HG03439 (cell line): Measurements from ENCODE around the gene CLEC11A.
"Not testable (repeated sequence)": the region's sequence is repeated elsewhere in the genome, so short reads cannot be mapped to it uniquely, and the experiment has no call there.

ENCODE experiments used
- ATAC-seq: cut with Tn5 transposase; IDR thresholded peaks from one replicate; pipeline ENCODE4 v1.9.1; 2021; ENCODE audit warnings: mild to moderate bottlenecking, moderate library complexity; ENCODE audit not compliant: unreplicated experiment

The CLEC11A gene

DNA sequence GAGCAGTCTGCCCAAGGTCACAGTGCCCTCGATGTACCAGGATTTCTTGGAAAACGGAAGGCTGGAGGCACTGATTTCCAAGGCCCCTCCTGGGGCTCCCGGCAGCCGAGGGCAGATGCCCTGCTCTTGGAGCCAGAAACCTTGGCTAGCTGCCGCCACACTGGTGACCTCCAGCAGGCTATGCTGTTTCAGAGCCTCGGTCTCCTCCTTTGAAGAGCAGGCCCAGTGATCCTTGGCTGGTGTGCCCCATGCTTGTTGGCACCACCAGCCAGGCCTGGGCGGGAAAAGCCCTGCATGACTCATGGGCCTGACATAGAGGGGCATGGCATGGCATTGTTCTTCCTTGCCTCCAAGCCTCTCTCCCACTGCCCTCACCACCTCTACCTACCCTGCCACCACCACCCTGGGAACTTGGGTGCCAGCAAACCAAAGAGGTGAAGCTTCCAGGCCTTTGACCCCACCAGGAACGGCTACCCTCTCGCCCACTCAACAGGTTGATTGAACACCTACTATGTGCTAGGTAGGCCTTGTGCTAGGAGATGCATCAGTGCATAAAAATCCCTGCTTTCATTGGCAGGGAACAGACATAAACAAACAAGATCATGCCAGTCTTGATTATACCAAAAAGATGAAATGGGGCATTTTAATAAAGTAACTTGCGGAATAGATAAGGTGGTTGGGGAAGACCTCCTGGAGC is 1.6 kb upstream of the CLEC11A start:
- ATAC-seq: no peak

DNA sequence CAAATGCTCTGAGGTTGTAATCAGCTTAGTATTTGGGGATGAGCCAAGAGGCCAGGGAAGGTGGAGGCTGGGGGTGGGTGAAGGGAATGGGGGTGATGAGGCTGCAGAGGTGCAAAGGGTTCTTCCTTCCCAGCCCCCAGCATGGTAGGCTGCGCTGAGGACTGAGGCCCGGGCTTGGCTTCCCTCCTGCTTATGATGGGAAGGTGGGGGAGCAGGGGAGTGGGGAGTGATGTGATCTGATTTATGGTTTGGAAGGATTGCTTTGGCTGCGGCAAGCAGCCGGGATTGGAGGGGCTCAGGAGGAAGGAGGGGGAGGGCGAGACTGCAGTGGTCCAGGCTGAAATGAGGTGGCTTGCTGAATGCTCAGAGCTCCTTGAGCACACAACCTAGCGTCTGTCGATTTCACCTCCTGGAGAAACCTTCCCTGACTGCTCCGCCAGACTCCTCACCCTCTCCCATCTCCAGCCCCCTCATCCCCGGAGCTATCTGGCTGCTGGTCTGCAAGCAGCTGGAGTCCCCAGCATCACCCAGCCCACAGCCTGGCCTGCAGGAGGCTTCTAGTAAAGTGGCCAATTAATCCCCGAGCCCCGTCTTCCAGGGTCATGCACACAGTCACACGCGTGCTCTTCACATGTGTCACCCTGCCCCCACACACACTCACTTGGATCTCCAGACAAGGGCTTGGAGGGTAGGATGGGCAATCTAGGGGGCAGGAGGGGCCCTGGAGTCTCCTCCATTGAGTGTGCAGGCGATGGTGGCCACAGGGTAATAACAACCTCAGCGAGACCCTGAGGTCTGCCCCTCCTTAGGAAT is 757 bp upstream of the CLEC11A start:
- ATAC-seq: no peak

DNA sequence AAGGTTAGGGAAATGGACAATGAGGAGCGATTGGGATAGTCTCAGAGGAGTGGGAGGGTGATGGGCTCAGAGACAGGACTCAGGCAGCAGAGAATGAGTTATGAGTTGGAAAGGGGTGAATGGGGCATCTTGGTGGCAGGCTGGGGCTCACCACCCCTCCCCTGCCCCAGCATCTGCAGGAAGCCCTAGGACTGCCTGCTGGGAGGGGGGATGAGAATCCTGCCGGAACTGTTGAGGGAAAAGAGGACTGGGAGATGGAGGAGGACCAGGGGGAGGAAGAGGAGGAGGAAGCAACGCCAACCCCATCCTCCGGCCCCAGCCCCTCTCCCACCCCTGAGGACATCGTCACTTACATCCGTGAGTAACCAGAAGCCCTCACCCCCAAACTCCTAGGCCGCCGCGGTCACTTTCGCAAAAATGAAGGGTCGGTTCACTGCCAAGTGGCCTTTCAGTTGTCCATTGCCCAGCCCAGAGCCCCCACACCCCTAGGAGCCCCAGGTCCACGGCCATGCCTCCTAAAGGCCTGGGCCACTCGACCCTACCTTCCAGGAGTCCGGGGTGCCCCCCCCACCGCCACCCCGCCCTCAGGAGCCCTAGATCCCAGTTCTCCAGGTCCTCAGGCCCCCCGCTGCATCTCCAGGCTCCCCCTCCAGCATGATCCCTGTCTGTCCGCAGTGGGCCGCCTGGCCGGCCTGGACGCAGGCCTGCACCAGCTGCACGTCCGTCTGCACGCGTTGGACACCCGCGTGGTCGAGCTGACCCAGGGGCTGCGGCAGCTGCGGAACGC is 764 bp downstream of the CLEC11A start:
- ATAC-seq: no peak

DNA sequence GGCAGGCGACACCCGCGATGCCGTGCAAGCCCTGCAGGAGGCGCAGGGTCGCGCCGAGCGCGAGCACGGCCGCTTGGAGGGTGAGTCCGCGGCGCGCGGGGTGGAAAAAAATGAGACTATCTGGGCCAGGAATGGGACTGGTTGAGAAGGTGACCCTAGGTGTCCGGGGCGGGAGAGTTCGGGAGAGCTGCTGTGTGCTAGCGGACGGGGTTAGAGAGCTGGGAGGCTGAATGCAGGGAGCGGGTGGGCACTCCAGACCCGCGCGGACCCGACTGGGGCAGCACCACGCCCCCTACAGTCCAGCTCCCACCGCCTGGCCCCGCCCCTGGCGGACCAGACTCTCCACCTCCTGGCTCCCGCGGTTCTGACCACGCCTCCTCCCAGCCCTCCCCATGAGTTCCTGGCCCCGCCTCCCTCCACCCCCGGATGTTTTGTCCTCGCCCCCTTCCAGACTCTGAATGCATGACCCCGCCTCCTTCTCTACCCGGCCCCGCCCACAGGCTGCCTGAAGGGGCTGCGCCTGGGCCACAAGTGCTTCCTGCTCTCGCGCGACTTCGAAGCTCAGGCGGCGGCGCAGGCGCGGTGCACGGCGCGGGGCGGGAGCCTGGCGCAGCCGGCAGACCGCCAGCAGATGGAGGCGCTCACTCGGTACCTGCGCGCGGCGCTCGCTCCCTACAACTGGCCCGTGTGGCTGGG is 1.5 kb downstream of the CLEC11A start:
- peak; percentile 78 for ATAC-seq

DNA sequence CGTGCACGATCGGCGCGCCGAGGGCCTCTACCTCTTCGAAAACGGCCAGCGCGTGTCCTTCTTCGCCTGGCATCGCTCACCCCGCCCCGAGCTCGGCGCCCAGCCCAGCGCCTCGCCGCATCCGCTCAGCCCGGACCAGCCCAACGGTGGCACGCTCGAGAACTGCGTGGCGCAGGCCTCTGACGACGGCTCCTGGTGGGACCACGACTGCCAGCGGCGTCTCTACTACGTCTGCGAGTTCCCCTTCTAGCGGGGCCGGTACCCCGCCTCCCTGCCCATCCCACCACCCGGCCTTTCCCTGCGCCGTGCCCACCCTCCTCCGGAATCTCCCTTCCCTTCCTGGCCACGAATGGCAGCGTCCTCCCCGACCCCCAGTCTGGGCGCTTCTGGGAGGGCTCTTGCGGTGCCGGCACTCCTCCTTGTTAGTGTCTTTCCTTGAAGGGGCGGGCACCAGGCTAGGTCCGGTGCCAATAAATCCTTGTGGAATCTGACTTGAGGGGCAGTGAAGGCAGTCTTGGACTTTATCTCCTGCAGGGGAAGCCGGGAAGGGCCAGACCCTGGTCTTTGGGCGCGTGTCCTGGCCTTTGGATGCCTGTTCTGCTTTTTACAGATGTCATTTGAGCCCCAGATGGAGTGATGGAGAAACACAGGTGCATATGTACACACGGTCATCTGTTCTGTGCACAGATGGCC is 2.2 kb downstream of the CLEC11A start:
- peak; percentile 20 for ATAC-seq

DNA sequence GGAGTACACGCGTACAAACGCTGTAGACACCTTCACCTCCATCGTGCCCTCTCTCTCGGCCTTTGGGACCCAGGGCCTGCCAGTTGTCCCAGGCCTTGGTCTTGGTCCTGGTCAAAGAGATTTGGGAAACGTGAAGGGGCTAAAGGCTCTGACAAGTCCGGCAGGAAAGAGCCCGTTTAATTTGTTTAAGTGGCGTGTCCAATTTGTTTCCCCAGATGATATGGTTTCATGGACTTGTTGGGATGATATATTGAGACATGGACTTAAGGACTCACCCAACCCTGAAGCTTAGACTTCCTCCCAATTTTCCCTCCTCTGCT is 2.7 kb downstream of the CLEC11A start:
- no peak for ATAC-seq

DNA sequence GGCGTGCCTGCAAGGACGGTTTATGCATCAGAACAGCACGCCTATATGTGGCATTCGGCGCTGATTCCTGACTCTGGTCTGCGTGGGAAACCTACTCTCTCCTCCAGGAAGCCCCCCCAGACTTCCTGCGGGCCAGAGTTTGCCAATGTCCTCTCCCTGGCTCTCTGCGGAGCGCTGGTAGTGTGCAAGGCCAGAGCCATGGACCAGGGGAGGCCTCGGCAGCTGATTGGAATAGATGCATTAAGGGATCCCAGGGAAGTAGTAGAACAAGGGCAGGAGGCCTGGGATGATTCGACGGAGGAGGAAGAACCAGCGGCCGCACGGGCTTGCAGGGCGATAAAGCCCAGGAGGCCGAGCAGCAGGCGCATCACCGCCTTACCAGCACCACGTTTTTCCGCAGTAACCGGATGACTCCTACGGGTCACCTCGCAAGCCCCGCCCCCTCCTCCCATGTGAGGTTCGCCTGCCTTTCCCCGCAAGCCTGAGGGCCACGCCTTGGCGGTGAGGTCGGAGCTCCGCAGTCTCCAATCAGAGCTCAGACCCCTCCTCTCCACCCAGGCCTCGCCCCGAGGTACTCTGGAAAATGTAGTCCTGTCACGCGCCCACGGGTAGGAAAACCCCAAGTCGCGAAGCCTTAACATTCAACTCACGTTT is 5.0 kb downstream of the CLEC11A start:
- ATAC-seq: no peak

DNA sequence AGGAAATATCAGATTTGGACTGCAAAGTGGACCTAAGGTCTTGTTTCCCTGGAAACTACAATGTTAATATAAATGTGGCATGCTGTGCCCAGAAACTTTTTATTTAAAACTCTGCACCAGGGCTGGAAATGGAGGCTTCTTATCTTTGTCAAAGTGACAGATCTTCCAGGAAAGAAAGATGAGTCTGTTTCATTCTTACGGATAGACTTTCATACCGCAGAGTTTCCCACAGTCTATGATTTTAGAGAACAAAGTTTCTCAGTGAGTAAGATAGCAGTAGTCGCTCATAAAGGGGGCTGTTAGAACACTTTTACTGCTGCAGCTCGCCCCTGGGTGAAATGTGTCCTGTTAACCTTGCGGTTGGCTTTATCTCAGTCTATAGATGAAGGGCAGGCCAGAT is 6.7 kb downstream of the CLEC11A start:
- no peak for ATAC-seq

DNA sequence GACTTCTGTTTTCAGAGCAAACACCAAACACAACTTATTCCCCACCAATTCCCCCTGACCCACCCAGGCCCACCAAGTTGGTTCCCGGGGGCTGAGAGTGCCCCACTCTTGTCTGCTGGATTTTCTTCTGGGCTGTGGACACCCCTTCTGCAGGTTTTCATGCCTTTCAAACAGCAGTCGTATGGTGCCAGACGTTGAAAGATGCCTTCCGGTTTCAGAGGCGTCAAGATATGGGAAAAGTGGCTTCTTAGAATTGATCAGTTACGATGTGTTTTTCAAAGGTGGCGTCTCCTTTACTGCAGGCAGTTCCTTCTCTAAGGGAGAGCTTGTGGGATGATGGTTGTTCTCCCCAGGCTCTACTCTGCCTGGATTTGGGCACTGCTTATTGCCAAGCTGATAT is 12.7 kb downstream of the CLEC11A start:
- ATAC-seq: no peak

DNA sequence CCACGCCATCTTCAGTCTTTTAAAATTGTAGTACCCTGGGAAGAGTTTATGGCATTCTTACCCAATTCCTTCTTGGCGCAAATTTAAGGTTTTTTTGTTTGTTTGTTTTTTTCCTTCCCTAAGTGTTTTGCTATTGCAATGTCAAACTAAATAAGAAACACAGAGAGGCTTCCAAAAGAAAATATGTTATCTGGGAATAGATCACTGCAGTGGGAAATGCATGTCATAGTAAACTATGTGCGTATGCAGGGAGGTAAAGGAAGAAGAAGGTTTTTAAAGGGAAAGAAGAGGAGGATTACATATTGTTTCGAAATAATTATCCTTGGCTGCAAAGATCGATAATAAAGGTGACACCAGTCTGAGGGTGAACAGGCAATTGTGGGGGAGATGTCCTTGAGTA is 13.2 kb downstream of the CLEC11A start:
- no peak for ATAC-seq

DNA sequence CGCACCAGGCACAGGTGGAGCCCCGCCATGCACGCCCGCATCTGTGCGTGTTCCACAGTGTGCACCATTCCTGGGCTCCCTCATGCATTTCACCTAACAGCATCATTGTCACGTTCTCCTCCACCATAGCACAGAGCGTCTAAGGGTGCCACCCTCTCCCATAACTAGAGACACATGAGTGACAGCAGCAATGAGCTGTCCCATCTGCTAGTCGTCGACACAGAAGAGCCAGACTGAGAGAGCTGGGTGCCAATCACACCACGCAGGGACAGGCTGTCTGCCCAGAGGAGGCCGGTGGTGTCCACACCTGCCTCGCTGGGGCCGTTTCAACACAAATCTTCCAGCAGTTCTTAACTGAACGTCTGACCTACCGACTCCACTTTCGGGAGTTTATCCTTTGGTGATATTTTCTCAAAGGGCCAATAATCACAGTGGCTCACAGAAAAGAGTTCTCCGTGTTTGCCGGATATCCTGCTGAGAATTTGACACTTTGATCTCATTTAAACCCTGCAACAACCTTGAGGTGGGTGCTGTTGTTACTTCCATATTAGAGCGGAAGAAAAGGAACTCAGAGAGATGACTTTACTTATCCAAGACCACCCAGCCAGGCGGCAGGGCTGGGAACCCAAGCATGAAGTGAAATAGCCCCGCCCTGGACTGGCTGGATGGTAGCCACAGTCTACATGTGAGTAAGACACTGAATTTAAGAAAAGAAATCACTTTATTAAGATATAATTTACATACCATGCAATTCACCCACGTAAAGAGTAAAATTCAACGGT is 16.2 kb downstream of the CLEC11A start:
- ATAC-seq: no peak

DNA sequence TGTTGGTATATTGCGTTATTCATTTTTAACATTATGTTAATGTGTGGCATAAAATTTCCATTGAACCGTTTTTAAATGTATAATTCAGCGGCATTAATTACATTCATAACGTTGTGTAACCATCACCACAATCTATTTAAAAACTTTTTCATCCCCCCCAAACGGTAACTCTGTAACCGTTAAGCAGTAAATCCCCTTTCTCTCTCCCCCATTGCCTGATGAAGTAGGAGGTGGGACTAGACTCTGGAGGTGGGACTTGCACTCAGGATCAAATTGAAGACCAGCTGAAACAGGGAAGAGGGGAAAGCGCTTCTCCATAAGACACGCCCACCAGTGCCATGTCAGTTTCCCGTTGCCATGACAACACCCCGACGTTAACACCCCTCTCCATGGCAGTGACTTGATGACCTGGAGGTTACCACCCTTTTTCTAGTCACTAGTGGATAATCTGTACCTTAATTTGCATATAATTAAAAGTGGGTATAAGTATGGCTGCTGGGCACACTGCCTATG is 16.8 kb downstream of the CLEC11A start:
- ATAC-seq: no peak

DNA sequence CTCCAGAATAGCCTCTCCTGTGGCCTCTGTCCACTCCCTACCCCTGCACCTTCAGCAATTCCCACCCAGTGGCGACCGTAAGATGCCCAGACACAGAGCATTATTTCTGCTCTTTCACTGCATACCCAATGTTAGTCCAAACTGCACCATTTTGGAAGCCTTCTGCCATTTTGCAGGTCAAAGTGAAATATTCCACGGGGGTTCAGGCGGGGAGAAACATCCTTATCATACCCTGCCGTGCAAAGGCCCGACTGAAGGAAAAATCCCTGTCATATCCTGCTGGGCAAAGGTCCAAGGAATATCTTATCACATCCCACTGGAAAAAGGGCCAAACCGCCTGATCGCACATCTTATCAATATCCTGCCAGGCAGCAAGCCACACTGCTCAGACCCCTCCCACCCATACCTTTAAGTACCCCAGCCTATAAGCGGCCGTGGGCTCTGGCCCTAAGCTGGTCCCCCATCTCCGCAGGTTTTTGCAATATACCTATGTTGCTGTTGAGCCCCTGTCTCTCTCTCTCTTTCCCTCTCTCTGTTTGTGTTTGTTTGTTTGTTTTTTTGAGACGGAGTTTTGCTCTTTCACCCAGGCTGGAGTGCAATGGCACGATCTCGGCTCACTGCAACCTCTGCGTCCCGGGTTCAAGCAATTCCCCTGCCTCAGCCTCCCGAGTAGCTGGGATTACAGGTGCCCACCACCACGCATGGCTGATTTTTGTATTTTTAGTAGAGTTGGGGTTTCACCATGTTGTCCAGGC is 18.2 kb downstream of the CLEC11A start:
- ATAC-seq: no peak

DNA sequence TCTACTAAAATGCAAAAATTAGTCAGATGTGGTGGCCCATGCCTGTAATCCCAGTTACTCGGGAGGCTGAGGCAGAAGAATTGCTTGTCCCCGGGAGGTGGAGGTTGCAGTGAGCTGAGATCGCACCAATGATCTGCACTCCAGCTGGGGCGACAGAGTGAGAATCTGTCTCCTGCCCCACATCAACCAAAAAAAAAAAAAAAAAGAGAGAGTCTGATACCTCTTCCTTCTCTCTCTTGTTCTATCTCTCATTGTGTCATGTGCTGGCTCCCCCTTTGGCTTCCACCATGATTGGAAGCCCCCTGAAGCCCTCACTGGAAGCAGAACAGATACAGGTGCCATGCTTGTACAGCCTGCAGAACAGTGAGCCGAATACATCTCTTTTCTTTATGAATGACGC is 20.4 kb downstream of the CLEC11A start:
- no peak for ATAC-seq

DNA sequence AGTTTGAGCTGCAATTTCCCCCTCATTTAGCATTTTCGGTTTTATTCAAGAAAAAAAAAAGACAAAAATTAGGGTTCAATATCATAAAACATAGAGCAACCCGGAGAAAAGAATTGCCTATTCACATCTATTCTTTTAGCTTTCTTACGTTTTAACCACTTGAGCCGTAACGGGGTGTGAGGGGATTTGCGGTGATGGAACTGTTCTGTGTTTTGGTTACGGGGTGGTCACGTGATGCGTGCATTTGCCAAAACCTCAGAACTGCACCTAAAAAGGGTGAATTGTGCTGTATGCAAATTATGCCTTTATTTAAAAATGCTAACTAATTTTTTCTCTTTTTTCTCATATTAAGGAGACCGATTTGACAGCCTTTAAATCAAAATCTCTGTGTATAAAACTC is 22.1 kb downstream of the CLEC11A start:
- ATAC-seq: no peak

DNA sequence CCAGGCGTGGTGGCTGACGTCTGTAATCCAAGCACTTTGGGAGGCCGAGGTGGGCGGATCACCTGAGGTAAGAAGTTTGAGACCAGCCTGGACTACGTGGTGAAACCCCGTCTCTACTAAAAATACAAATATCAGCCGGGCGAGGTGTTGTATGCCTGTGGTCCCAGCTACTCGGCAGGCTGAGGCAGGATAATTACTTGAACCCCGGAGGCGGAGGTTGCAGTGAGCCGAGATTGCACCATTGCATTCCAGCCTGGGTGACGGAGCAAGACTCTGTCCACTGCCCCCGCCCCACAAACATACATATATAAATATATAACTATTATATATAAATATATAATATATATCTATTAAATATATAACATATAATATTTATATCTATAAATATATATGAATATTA is 24.0 kb downstream of the CLEC11A start:
- ATAC-seq: not testable (repeated sequence)

DNA sequence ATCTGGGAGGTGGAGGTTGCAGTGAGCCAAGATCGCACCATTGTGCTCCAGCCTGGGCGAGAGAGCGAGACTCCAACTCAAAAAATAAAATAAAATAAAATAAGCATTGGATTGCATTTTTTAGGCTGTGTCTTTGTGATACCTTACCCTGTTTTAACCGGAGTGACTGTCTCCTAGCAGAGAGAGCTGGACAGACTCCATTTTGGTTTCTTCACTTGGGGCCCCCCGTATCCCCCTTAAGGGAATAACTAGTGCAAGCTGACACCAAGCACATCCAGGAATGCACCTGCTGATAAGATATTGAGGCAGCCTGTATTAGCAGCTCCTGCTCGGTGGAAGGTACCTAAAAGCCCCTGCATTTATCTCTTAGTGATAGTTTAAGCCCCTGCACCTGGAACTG is 26.3 kb downstream of the CLEC11A start:
- ATAC-seq: no peak

DNA sequence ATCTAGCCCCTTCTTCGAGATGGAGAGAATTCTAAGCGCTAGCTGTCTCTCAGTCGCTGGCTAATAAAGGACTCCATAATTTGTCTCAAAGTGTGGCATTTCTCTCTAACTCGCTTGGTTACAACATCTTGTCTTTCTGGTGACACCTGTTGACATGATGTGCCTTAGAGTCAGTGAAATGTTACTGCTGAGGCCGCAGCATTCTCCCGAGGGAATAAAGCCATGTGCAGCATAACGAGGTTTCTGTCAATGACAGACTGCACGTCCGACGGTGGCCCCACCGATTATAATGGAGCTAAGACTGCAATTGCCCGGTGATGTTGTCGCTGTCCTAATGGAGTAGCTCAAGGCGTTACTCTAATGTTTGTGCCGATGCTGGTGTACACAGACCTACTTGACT is 26.8 kb downstream of the CLEC11A start:
- no peak for ATAC-seq
